Karpas-422 (cell line): Measurements from ENCODE around the gene SV2B. TPM values are rescaled to one million over a fixed set of nuclear protein-coding genes. Genes with fewer than 3 reads are reported as not detected.

Experiments used
- DNase-seq: peaks from one replicate; pipeline ENCODE4 v3.0.0-alpha.2; 2015
- H2AFZ ChIP-seq: fragments of 200-600 bp; sonication (generic); 2 replicates; pipeline ENCODE4 v1.6.1; 2014; ENCODE audit warnings: antibody characterized with exemption, low read length, mixed read lengths
- H3K27ac ChIP-seq: fragments of 200-600 bp; sonication (generic); 2 replicates; pipeline ENCODE4 v1.5.1; 2014; ENCODE audit warnings: mild to moderate bottlenecking, low read length, moderate library complexity
- H3K27me3 ChIP-seq: fragments of 200-600 bp; sonication (generic); 2 replicates; pipeline ENCODE4 v1.6.1; 2014; ENCODE audit warnings: low read length, mixed read lengths
- H3K36me3 ChIP-seq: fragments of 200-600 bp; sonication (generic); 2 replicates; pipeline ENCODE4 v1.6.1; 2014; ENCODE audit warnings: low read length, mixed read lengths; ENCODE audit not compliant: insufficient read depth
- H3K4me1 ChIP-seq: fragments of 200-600 bp; sonication (generic); 2 replicates; pipeline ENCODE4 v1.6.1; 2014; ENCODE audit warnings: mild to moderate bottlenecking, low read length, mixed read lengths
- H3K4me2 ChIP-seq: fragments of 200-600 bp; sonication (generic); 2 replicates; pipeline ENCODE4 v1.6.1; 2014; ENCODE audit warnings: low read length, low read depth, mild to moderate bottlenecking; ENCODE audit not compliant: poor library complexity, severe bottlenecking
- H3K4me3 ChIP-seq: fragments of 200-600 bp; sonication (generic); 2 replicates; pipeline ENCODE4 v1.5.1; 2014; ENCODE audit warnings: mild to moderate bottlenecking, antibody characterized with exemption, low read length, mixed read lengths
- H3K79me2 ChIP-seq: fragments of 200-600 bp; sonication (generic); 2 replicates; pipeline ENCODE4 v1.6.1; 2014; ENCODE audit warnings: mild to moderate bottlenecking, low read length, mixed read lengths
- H3K9ac ChIP-seq: fragments of 200-600 bp; sonication (generic); 2 replicates; pipeline ENCODE4 v1.6.0; 2014; ENCODE audit warnings: low read length
- H3K9me2 ChIP-seq: fragments of 200-600 bp; sonication (generic), shearing (Covaris generic); replicated peaks from 2 replicates; pipeline ENCODE4 v1.6.0; 2014; ENCODE audit warnings: mild to moderate bottlenecking, low read length, moderate library complexity; ENCODE audit not compliant: insufficient read depth
- H3K9me3 ChIP-seq: fragments of 300-700, 200-600 bp; sonication (generic); 2 replicates; pipeline ENCODE4 v1.6.1; 2014; ENCODE audit warnings: low read length, mixed read lengths
- H4K20me1 ChIP-seq: fragments of 200-600 bp; sonication (generic); 2 replicates; pipeline ENCODE4 v1.6.1; 2014; ENCODE audit warnings: mild to moderate bottlenecking, antibody characterized with exemption, low read length, low read depth; ENCODE audit not compliant: insufficient read depth
- total RNA-seq: library from RNA; depleted of rRNA; stranded (reverse); fragments of >200 nt; shearing (Covaris generic); gene quantifications from 2 replicates; pipeline ENCODE4 v1.2.3, GENCODE V29; 2014; ENCODE audit warnings: low replicate concordance

SV2B gene
- total RNA-seq, 1 experiment from 2014 or later = 0.26 TPM

GRCh38 chr15:91124132-91124531 is 24.1 kb downstream of the SV2B start:
- no peaks in the 10 kb centered on the region for H3K79me2 ChIP-seq
- no peaks in the 10 kb centered on the region for H3K36me3 ChIP-seq
- H3K27ac ChIP-seq = no peak overlapping the region
- H4K20me1 ChIP-seq = no peaks in the 10 kb centered on the region
- H3K4me3 ChIP-seq = no peak overlapping the region
- no peak overlapping the region for H3K4me2 ChIP-seq
- no peaks in the 10 kb centered on the region for H3K9me3 ChIP-seq
- no peaks in the 10 kb centered on the region for H3K9me2 ChIP-seq
- DNase-seq = no peak
- no peak overlapping the region for H2AFZ ChIP-seq
- H3K27me3 ChIP-seq = no peaks in the 10 kb centered on the region
- no peaks in the 10 kb centered on the region for H3K4me1 ChIP-seq
- no peak overlapping the region for H3K9ac ChIP-seq

DNA sequence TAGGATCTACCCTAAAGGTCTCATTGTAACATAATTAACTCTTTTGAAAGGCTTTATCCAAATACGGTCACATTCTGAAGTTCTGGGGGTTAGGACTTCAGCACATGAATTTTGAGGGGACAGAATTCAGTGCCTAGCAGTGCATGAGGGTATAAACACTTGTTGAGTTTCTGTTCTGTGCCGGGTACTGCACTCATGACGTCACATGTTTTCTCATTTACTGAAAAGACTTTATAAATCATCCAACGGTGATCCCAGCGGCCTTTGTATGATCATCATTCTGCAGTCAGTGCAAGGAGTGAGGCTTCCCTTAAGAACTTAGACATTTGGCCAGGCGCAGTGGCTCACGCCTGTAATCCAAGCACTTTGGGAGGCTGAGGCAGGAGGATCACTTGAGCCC is 25.1 kb downstream of the SV2B start:
- H3K4me3 ChIP-seq = no peak overlapping the region
- H3K79me2 ChIP-seq = no peaks in the 10 kb centered on the region
- H3K27me3 ChIP-seq = no peaks in the 10 kb centered on the region
- no peak overlapping the region for H2AFZ ChIP-seq
- no peak overlapping the region for H3K9ac ChIP-seq
- no peak overlapping the region for H3K4me2 ChIP-seq
- H3K9me3 ChIP-seq = no peaks in the 10 kb centered on the region
- no peaks in the 10 kb centered on the region for H3K4me1 ChIP-seq
- DNase-seq = no peak
- no peak overlapping the region for H3K27ac ChIP-seq
- H3K36me3 ChIP-seq = no peaks in the 10 kb centered on the region
- H3K9me2 ChIP-seq = no peaks in the 10 kb centered on the region
- no peaks in the 10 kb centered on the region for H4K20me1 ChIP-seq

- Histone ChIP-seq H3K4me2 (no peak overlapping the region), H3K9ac (no peak overlapping the region), H3K36me3 (no peaks in the 10 kb centered on the region), H3K4me1 (no peaks in the 10 kb centered on the region), H4K20me1 (no peaks in the 10 kb centered on the region), H3K27ac (no peak overlapping the region), H2AFZ (no peak overlapping the region), H3K9me2 (no peaks in the 10 kb centered on the region), H3K79me2 (no peaks in the 10 kb centered on the region), H3K4me3 (no peak overlapping the region), H3K9me3 (no peaks in the 10 kb centered on the region), H3K27me3 (no peaks in the 10 kb centered on the region)
- DNase-seq = no peak
Observed at GRCh38 chr15:91126080-91126479, 26.0 kb downstream of the SV2B start.

DNA sequence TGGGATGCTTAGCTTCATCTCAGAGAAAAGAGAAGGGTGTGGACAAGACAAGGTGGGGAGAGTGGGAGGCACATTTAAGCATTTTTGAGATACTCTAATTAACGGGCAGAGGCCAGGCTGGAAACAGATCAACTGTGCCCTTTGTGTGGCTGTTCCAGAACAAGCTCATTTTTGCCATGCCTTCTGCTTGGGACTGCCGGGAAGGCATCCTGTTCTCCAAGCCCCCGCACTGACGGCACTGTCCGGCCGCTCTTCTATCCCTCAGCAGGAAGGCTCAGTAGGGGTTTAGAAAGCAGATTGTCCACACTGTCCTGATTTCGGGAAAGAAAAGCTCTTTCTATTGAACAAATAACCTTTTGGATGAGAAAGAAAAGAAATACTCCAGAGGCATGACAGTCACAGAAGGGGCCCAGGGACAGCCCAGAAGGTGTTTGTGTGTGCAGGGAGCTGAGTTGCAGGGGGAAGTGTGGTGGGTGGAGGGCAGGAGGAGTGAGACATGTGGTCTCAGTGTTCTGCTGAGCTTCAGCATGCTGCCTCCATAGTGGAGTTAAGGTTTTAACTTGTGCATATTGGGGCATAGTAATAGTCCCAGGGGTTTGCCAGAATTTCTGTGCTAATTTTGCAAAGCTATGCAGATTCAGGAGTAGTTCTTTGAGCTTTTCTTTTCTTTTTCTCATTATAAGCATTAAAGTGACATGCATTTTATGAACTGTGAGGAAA is 27.3 kb downstream of the SV2B start:
- Histone ChIP-seq H3K4me1 (no peaks in the 10 kb centered on the region), H3K9ac (no peak overlapping the region), H3K9me2 (no peaks in the 10 kb centered on the region), H4K20me1 (no peaks in the 10 kb centered on the region), H3K4me3 (no peak overlapping the region), H2AFZ (no peak overlapping the region), H3K36me3 (no peaks in the 10 kb centered on the region), H3K27me3 (no peaks in the 10 kb centered on the region), H3K27ac (no peak overlapping the region), H3K79me2 (no peaks in the 10 kb centered on the region), H3K4me2 (no peak overlapping the region), H3K9me3 (no peaks in the 10 kb centered on the region)
- no peak for DNase-seq

GRCh38 chr15:91128016-91128415 is 28.0 kb downstream of the SV2B start:
- Histone ChIP-seq H3K9me3 (no peaks in the 10 kb centered on the region), H2AFZ (no peak overlapping the region)
- DNase-seq = no peak

DNA sequence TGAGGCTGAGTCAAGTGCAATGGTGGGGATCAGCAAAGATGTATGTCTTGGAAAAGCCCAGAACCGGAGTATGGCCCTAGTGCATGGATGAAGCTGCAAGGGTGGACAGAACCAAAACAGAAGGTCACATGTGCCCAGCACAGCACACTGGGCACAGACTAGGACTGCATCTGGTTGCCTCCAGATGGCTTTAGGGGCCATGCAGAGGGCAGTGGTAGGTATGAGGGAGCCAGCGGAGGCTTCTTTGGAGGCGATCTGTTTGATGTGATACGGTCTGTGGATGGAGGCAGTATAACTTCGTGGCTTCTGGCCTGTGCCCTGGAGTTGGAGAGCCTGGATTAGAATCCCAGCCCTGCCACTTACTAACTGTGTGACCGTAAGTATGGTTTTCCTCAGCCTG is 29.4 kb downstream of the SV2B start:
- no peak overlapping the region for H3K27ac ChIP-seq
- no peaks in the 10 kb centered on the region for H3K36me3 ChIP-seq
- H3K9me3 ChIP-seq = no peaks in the 10 kb centered on the region

More at GRCh38 chr15:91128016-91128415, 28.0 kb downstream of the SV2B start:
- Histone ChIP-seq H4K20me1 (no peaks in the 10 kb centered on the region), H3K27ac (no peak overlapping the region), H3K4me1 (no peaks in the 10 kb centered on the region), H3K9ac (no peak overlapping the region), H3K4me3 (no peak overlapping the region), H3K4me2 (no peak overlapping the region), H3K9me2 (no peaks in the 10 kb centered on the region), H3K36me3 (no peaks in the 10 kb centered on the region), H3K79me2 (no peaks in the 10 kb centered on the region), H3K27me3 (no peaks in the 10 kb centered on the region)

GRCh38 chr15:91132079-91132478 is 32.0 kb downstream of the SV2B start:
- Histone ChIP-seq H3K79me2 (no peaks in the 10 kb centered on the region), H3K27ac (no peak overlapping the region), H3K4me1 (peaks cover 8% of the 10 kb centered on the region), H3K36me3 (no peaks in the 10 kb centered on the region), H4K20me1 (no peaks in the 10 kb centered on the region), H3K27me3 (no peaks in the 10 kb centered on the region), H3K4me2 (no peak overlapping the region), H2AFZ (no peak overlapping the region), H3K4me3 (no peak overlapping the region), H3K9me2 (no peaks in the 10 kb centered on the region), H3K9ac (no peak overlapping the region), H3K9me3 (no peaks in the 10 kb centered on the region)
- DNase-seq = no peak

More for the DNA sequence above, 29.4 kb downstream of the SV2B start:
- no peak overlapping the region for H2AFZ ChIP-seq
- no peaks in the 10 kb centered on the region for H4K20me1 ChIP-seq
- no peaks in the 10 kb centered on the region for H3K27me3 ChIP-seq
- DNase-seq = no peak
- no peaks in the 10 kb centered on the region for H3K9me2 ChIP-seq
- H3K4me2 ChIP-seq = no peak overlapping the region
- H3K4me1 ChIP-seq = no peaks in the 10 kb centered on the region
- H3K9ac ChIP-seq = no peak overlapping the region
- no peaks in the 10 kb centered on the region for H3K79me2 ChIP-seq
- H3K4me3 ChIP-seq = no peak overlapping the region

DNA sequence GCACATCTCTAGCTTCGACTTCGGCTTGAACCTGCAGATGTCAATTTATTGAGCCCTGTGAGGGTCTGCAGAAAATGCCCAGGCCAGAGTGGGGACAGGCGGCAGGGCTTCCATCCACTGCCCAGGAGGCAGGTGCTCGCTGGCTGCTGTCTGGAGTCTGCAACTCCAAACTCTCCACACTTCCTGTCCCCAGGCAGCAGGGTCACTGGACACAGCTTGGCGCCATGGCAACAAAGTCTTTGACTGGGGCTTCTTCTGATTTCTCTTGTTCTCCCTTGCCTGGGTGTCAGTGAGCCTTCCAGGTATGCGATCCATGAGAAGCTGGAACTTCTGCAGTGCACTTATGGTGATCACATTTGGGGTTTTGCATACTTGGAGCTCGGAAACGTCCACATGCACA is 33.5 kb downstream of the SV2B start:
- Histone ChIP-seq H3K36me3 (no peaks in the 10 kb centered on the region), H3K9ac (no peak overlapping the region), H3K4me2 (no peak overlapping the region), H2AFZ (no peak overlapping the region), H4K20me1 (no peaks in the 10 kb centered on the region), H3K4me1 (peaks cover 8% of the 10 kb centered on the region), H3K79me2 (no peaks in the 10 kb centered on the region), H3K27ac (no peak overlapping the region), H3K4me3 (no peak overlapping the region), H3K27me3 (no peaks in the 10 kb centered on the region), H3K9me3 (no peaks in the 10 kb centered on the region), H3K9me2 (no peaks in the 10 kb centered on the region)
- DNase-seq = no peak
